Endometrium (tissue), 2 donors: ENCODE data around the gene DDTL.
"Not testable (repeated sequence)": the region's sequence is repeated elsewhere in the genome, so short reads cannot be mapped to it uniquely, and the experiment has no call there.

ENCODE experiments used
- FAIRE-seq: peaks from 2 replicates; lab custom pipeline; 2012; peaks lifted over from hg19 to GRCh38; lab: Jason Lieb, UNC
- donor health status: control.
- donor health status: control.

The DDTL gene

DNA sequence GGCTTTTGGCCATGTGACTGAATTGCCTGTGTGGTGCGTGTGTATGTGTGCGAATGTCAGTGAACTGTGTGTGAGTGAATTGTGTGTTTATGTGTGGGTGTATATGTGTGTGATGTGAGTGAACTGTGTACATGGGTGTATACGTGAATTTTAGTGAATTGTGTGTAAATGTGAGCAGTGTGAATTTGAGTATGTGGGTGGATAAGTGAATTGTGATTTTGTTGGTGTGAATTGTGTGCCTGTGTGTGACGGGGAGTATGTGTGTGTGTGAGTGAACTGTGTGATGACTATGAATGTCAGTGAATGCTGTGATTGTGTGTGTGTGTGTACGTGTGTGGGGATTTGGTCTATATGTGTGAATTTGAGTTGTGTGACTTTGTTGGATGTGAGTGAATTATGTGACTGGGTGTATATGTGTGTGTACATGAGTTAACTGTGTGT, 3.5 kb downstream of the DDTL start:
- no peak for FAIRE-seq

DNA sequence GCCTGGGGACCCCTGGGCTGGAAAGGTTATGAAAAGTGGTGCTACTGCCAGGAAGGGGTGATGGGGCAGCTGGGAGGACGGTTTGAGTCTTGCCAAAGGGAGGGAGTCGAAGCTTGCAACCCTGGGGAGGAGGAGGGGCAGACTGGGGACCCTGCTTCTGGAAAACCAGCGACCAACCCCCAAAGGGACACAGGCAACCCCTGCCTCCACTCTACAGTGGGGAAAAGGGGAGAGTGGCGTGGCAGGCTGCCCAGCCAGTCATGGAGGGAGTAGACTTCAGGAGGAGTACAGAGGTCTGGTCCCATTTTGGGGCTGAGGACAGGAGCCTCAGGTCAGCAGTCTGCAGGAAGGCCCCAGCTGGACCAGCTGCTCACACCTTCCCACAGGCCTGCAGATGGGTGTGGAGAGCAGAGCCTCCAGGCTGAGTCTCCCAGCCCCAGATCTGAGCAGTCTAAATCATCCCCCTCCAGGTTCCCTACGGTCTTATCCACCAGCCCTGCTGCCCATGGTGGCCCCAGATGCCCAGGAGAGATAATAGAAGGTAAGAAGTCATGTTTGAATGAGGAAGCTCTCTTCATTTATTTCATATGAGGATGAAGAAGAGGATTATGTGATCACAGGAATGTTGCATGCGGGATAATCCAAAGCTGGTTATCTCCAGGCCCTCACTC, 4.3 kb downstream of the DDTL start:
- no peak for FAIRE-seq

DNA sequence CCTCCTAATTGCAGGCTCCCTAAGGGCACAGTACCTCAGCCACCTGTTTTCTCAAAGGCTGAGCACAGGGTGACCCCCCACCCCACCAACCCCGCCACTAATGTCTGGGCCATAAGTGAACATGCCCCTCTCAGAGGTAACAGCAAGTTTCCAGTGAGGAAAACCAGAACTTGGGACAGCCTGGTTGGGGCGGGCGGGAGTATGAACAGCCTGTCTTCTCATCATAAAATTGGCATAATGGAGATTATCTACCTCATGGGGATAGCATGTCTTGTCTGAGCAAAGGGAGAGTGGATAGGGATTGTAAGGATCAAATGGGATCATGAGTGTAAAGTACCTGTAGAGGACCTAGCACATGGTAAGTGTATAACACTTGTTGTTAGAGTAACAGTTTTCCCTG, 5.2 kb downstream of the DDTL start:
- FAIRE-seq = not testable (repeated sequence)

DNA sequence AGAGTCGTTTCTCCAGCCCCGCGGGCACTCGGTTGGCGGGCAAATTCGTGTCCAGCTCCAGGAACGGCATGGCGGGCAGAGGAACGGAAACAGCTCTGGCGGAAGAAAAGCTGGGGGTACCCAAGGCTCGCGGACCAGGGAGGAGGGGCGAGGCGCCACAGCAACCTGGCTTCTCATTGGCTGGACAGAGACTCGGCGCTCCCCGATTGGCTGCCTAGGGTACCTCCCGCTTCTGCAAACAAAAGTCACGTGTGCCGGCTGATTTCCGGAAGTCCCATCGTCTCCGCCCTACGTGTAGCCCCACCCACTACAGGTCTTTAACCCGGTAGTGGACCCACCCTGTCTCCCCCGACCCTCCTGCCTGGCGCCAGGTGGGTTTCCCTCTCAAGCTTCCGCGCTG, 7.7 kb downstream of the DDTL start, which contains the start of gene DDT:
TSS of gene DDT (minus strand) at position 97 of the 400 bp plus-strand sequence. CDS start at position 70, 27 bp downstream.
- peak; percentile 97 for FAIRE-seq

DNA sequence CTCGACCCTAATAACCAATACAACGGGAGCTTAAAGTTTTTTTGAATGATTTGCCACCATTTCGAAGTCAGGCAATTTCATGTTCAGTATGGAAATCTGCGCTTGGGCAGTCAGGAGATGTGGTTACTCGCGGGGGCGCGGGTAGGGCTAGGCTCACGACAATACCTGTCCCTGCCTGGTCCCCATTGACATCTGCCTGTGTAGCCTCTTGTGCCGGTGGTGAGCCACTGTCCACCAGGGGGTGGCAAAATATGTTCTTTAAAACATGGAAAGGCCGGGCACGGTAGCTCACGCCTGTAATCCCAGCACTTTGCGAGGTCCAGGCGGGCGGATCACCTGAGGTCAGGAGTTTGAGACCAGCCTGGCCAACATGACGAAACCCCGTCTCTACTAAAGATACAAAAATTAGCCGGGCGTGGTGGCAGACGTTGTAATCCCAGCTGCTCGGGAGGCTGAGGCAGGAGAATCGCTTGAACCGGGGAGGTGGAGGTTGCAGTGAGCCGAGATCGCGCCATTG, 8.2 kb downstream of the DDTL start:
- not testable (repeated sequence) for FAIRE-seq

DNA sequence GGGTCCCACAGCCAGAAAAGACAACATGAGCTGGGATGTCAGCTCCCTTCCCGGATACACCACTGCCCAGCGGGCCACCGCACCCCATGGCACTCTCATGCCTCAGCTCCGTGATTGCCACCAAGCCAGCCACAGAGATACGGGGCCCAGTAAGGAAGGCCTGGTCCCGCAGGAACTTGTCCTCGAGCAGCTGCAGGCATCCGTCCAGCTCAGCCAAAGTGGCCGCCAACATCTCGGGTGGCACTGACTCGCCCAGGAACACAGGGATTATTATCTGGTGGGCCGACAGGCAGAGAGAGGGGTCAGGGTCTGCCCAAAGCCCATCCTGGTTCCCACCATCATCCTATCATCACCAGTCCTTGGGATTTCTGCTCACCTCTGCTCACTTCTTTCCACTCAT, 10.6 kb downstream of the DDTL start:
- not testable (repeated sequence) for FAIRE-seq

DNA sequence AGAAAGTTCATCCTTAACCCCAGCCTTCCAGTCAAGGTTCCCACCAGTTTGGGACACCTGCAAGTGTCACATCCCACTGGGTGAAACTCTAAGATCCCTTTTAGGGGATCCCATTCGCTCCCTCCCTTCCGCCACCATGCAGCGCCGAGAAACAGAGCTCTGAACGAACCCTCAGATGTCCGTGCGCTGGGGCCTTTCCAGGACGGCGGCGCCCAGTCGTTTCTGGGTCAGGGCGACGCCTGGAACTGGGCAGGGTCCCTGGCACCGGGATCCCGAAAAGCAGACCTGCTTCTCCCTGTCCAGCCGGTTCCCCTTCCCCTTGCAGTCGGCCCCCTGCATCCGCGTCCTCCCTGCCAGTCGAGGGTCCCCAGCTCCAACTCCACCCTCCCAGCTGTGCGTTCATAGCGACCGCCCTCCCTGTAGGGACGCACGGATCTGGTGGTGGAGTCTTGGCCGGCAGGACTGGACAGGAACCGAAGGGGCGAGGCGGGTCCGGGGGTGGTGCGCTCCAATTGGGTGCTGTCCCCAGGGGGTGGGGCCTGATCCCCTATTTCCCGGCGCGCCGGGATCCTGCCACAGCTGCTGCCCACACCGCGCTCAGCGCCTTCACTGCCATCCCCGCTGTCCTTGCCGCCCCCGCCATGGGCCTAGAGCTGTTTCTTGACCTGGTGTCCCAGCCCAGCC, 13.0 kb downstream of the DDTL start, which contains the start of gene GSTT2:
TSS of gene GSTT2 (plus strand) at position 578 of the 684 bp plus-strand sequence.
- peak; percentile 70 for FAIRE-seq

DNA sequence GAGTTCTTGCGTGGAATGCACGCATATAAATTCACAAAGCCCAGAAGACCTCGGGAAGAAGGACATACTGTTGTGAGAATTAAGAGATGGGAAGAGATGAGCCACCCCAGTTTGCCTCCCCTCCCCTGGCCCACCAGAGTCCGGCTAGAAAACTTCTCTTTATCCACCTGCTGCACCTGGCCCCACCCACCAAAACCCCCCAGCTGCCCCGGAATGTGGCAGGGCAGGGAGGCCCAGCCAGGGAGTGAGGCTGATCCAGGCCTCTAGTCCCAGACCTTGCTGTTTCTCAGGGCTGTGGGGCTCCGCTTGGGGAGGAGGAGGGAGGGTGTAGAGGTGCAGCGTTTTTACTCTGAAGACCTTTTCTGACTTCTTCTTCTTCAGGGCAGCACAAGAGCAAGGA, 13.9 kb downstream of the DDTL start:
- not testable (repeated sequence) for FAIRE-seq

DNA sequence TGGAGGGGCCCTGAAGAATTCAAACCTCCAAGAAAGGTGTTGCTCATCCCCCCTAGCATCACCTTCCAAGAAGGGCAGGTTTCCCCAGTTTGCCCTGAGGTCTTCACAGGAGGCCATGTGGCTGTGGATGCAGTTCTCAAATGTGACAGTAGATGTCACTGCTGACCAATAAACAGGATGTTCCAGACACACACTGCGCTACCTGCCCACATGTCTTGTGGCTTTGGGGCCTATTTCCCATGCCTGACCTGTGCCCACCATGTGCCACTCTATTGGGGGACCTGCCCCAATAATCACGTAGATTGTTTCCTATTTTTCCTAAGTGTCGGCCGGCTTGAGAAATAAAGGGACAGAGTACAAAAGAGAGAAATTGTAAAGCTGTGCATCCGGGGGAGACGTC, 17.7 kb downstream of the DDTL start:
- no peak for FAIRE-seq

DNA sequence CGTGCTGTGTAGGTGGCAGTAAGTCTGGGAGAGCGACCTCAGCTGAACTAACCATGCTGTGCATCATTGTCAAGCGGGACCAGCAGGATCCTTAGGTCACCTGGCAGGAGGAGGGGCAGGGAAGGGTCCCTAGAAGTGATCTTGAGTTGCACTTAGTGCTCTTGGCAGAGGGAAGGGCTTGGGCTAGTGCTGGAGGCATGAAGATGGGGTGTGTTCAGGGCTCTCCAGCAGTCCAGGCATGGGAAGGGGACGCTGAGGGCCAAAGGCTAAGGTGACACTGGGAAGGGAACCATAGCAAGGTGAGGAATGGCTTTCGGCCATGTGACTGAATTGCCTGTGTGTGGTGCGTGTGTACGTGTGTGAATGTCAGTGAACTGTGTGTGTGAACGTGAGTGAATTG, 19.4 kb downstream of the DDTL start:
- not testable (repeated sequence) for FAIRE-seq

DNA sequence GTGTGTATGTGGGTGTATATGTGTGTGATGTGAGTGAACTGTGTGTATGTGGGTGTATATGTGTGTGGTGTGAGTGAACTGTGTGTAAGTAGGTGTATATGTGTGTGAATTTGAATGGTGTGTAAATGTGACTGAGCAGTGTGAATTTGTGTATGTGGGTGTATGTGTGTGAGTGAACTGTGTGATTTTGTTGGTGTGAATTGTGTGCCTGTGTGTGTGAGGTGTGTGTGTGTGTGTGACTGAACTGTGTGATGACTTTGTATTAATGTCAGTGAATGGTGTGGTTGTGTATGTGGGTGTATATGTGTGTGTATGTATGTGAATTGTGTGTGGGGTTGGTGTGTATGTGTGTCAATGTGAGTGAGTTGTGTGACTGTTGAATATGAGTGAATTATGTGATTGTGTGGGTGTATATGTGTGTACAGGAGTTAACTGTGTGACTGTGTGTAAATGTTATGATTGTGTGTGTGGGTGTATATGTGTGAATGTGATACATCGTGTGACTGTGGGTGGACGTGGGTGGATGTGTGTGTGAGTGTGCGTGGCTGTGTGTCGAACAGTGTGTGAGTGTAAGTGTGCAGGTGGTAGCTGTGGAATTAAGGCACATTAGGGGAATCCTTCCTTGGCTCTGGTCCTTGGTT, 20.0 kb downstream of the DDTL start:
- FAIRE-seq = not testable (repeated sequence)

DNA sequence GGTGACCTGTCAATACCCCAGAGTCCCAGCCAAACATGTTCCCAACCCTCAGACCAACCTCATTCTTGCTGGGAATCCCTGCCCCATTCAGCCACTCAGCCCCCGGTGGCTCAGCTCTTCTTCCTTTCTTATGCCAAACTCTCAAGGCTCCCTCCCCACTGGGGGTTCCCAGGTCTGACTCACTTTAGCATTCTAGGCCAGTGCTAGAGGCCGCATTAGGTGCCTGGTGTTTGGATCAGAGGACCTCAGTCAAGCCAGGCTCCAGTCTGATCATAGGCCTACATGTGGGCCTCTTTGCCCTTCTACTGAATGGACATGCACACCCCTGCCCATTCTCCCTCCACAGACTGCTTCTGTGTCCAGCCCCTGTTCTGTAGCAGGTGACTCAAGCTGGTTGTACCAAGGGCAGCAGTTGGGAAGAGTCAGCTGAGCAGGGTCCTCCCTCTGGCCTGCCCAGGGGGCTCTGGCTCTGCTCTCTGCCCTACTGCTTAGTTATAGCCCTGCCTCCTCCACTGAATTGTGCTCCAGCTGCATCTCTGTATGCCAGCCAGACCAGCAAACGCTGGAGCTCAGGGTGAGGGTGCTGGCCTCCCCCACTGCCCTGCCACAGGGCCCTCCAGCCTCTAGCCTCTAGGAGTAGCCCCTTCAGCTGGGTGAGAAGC, 23.0 kb downstream of the DDTL start:
- not testable (repeated sequence) for FAIRE-seq

DNA sequence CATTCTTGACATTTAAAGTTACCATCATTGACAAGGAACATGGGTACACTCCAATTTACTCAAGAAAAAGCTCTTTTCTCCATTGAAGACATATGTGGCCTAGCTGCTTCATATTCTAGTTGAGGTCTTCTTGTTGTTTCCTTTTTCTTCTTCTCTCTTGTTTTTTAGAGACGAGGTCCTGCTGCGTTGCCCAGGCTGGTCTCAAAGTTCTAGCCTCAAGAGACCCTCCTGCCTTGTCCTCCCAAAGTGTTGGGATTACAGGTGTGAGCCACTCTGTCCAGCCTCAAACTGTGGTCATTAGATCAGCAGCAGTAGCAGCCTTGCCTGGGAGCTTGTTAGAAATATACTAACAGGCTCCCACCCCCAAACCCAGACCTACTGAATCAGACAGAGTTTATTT, 26.4 kb downstream of the DDTL start:
- FAIRE-seq = not testable (repeated sequence)

DNA sequence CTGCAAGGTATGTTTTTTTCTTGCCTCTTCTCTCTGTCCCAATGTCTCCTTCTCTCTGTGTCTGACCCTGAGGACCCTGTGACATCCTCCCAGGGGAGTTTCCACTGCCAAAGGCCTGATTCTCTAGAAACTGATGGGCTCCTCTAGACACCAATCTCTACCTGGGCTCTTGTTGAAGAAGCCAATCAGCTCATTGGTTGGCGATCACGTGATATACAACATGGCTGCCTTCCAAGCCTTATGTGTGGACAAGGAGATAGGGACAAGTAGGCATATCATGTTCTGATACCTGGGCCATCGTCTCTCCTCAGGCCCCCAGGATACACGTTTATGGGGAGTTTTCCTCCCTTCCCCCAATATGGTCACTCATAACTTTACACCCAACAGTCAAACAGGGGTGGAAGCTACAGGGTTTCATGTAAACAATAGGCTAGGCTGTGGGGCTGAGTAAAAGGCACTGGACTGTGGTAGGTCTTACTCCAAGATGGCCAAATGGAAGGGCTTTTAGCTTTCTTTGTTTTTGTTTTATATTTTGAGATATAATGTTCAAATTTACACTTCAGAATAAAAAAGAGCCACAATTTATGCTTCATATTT, 27.0 kb downstream of the DDTL start:
- FAIRE-seq = not testable (repeated sequence)

DNA sequence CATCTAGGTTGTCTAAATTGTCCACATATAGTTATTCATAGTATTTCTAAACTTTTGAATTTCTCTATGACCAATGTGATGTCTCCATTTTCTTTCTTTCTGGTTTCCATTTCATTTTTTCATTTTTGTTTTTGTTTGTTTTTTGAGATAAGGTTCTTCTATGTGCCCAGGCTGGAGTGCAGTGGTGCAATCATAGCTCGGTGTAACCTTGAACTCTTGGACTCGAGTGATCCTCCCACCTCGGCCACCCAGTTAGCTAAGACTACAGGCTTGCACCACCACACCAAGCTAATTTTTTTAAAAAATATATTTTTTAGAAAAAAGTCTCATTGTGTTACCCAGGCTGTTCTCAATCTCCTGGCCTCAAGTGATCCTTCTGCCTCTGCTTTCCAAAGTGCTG, 30.4 kb downstream of the DDTL start:
- FAIRE-seq = no peak

DNA sequence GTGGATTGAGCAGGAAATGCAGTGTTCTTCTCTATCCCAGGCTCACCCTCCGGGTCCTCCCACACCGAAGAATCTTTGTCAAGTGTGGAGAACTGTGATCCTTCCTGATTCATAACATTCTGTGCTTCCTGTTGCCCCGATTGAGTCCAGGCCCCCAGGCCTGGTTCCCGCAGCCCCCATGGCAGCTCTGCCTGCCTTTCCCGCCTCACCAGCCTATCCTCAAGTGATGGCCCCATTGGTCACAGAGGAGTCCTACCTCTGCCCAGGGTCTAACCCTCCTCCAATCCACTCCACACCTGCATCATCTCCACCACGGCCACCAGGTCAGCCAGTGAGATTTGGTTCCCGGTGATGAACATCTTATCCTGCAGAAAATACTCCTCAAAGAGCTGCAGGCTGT, 33.1 kb downstream of the DDTL start:
- FAIRE-seq = not testable (repeated sequence)

DNA sequence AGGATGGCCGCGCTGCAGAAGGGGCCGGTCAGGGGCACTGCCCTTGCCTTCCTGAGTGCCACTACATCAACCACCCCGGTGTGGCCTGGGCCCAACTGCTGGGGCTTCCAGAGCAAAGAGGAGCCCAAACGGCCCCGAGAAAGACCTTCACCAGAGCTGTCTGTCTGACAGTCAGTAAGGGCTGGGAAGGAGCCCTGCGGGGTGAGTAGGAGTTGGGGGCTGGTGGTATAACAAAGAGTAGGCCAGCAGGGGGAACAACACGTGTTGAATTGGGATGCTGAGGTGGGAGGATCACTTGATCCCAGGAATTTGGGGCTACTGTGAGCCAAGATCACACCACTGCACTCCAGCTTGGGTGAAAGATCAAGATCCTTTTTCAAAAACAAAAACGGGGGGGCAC, 34.6 kb downstream of the DDTL start:
- no peak for FAIRE-seq

DNA sequence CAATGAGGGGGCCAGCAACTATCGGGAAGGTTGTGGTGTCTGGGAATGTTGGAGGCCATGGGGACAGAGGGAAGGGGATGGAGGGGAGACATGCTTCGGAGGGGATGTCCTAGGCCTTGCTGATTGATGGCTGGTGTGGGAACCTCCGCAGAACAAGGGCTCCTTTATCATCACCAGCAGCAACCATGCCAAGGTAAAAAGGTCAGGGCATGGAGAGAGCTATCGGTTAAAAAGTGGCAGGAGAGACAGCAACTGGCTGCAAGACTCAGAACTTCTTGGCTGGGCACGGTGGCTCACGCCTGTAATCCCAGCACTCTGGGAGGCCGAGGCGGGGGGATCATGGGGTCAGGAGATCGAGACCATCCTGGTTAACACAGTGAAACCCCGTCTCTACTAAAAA, 35.6 kb downstream of the DDTL start:
- FAIRE-seq = no peak

DNA sequence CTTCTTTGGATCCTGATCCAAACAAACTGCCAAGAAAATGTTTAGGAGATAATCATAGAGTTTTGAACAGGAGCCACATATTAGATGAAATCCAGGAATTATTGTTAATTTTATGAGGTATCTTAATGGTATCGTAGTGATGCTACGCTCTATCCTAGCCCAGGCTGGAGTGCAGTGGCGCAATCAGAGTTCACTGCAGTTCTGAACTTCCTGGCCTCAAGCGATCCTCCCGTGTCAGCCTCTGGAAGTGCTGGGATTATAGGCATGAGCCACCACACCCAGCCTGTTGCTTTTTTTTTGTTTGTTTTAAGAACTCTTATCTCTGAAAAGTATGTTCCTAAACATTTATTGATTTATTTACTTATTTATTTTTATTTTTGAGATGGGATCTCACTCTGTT, 36.2 kb downstream of the DDTL start:
- FAIRE-seq = no peak

DNA sequence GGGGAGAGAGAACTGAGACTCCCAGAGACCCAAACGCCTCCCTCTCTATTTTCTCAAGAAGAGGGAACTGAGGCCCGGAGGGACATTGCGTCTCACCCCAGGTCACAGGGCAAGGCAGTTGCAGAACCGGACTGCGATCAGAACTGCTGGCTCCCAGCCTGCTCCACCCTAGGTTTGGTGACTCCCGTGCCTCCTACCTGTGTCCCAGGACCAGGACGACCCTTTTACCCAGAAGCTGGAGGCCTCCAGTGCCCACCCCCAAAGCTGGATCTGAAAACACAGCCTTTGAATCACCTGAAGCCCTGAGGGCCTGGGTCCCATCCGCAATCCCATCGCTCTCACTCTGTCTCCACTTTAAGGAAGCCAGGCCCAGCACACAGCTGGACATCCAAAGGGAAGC, 37.2 kb downstream of the DDTL start:
- FAIRE-seq = no peak

DNA sequence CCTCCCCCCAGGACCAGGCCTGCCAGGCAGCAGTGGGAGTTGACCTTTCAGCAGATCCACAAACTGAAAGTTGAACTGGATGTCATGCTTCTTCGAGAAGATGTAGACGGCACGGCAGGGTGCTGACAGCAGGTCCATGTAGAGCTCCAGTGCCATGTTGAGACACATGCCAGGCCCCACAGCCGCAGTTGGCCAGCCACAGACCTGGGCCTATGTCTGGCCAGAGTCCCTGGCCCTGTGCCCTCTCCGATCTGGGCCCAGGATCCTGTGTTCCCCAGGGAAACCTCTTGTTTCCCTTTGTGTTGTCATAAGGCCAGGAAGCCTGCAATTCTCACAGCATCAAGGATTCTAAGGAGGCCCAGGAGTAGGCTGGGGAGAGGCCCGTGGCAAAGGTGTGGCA, 38.5 kb downstream of the DDTL start, which contains the start of gene GSTT4:
TSS of gene GSTT4 (minus strand) at position 253 of the 400 bp plus-strand sequence. CDS start at position 156, 97 bp downstream.
- FAIRE-seq = no peak
